HepG2 (cell line): ENCODE measurements around the gene GSDMA. TPM values are rescaled to one million over a fixed set of nuclear protein-coding genes. Genes with fewer than 3 reads are reported as not detected.
A peak's percentile ranks its signal among the peaks of the same experiment; 100 is the strongest.

Experiments used
- FIP1L1 ChIP-seq: fragments of 200-400 bp; formaldehyde crosslinking; IDR thresholded peaks from 2 replicates; pipeline ENCODE4 v1.6.1; 2018; ENCODE audit warnings: low read depth, mild to moderate bottlenecking, low read length, moderate library complexity, borderline replicate concordance; ENCODE audit not compliant: insufficient read depth
- GLI4 ChIP-seq: sonication (generic); formaldehyde crosslinking; IDR thresholded peaks from 2 replicates; pipeline ENCODE4 v1.5.1; 2020; ENCODE audit warnings: missing genetic modification reagents, mild to moderate bottlenecking, moderate library complexity, borderline replicate concordance
- KAT2B ChIP-seq: fragments of 150-350 bp; IDR thresholded peaks from 2 replicates; pipeline ENCODE4 v1.6.1; 2014; ENCODE audit warnings: low read depth, low read length, borderline replicate concordance
- MBNL3 ChIP-seq: fragments of 250-450 bp; sonication (Bioruptor Pico); conservative IDR thresholded peaks from 2 replicates; pipeline ENCODE4 v1.8.0; 2022; ENCODE audit warnings: mild to moderate bottlenecking, inconsistent platforms
- MZF1 ChIP-seq: sonication (generic); formaldehyde crosslinking; IDR thresholded peaks from 2 replicates; pipeline ENCODE4 v1.8.1; 2023; ENCODE audit warnings: mild to moderate bottlenecking, missing genetic modification reagents, borderline replicate concordance
- PAWR ChIP-seq: sonication (generic); formaldehyde crosslinking; IDR thresholded peaks from 2 replicates; pipeline ENCODE4 v1.4.0; 2020; ENCODE audit warnings: missing genetic modification reagents, mild to moderate bottlenecking, borderline replicate concordance
- PAX8 ChIP-seq: sonication (generic); formaldehyde crosslinking; IDR thresholded peaks from 2 replicates; pipeline ENCODE4 v1.8.0; 2022; ENCODE audit warnings: mild to moderate bottlenecking, missing genetic modification reagents, borderline replicate concordance
- PRDM4 ChIP-seq: sonication (generic); formaldehyde crosslinking; IDR thresholded peaks from 2 replicates; pipeline ENCODE4 v1.9.0; 2021; ENCODE audit warnings: missing genetic modification reagents, borderline replicate concordance
- RAD51 ChIP-seq: fragments of 450-650 bp; IDR thresholded peaks from 2 replicates; pipeline ENCODE4 v1.6.1; 2016; ENCODE audit warnings: borderline replicate concordance
- TCF7L2 ChIP-seq: IDR thresholded peaks from 2 replicates; pipeline ENCODE4 v1.6.1; 2011; ENCODE audit warnings: mild to moderate bottlenecking, low read depth, low read length, moderate library complexity
- TSC22D2 ChIP-seq: sonication (generic); formaldehyde crosslinking; IDR thresholded peaks from 2 replicates; pipeline ENCODE4 v1.5.1; 2020; ENCODE audit warnings: missing genetic modification reagents, mild to moderate bottlenecking, borderline replicate concordance
- ZBTB34 ChIP-seq: sonication (generic); formaldehyde crosslinking; IDR thresholded peaks from 2 replicates; pipeline ENCODE4 v1.8.0; 2022; ENCODE audit warnings: mild to moderate bottlenecking, missing genetic modification reagents
- ZFP41 ChIP-seq: sonication (generic); formaldehyde crosslinking; IDR thresholded peaks from 2 replicates; pipeline ENCODE4 v1.4.0; 2020; ENCODE audit warnings: mild to moderate bottlenecking, missing genetic modification reagents, borderline replicate concordance
- ZNF12 ChIP-seq: sonication (generic); formaldehyde crosslinking; IDR thresholded peaks from 2 replicates; pipeline ENCODE4 v1.5.0; 2020; ENCODE audit warnings: missing genetic modification reagents
- ZNF180 ChIP-seq: sonication (generic); formaldehyde crosslinking; IDR thresholded peaks from 2 replicates; pipeline ENCODE4 v1.4.0; 2020; ENCODE audit warnings: low read depth, missing genetic modification reagents, borderline replicate concordance
- ZNF281 ChIP-seq: sonication (generic); formaldehyde crosslinking; IDR thresholded peaks from 2 replicates; pipeline ENCODE4 v1.4.0; 2020; ENCODE audit warnings: missing genetic modification reagents, borderline replicate concordance
- ZNF430 ChIP-seq: sonication (generic); formaldehyde crosslinking; IDR thresholded peaks from 2 replicates; pipeline ENCODE4 v1.9.0; 2021; ENCODE audit warnings: mild to moderate bottlenecking, missing genetic modification reagents
- ZNF546 ChIP-seq: sonication (generic); formaldehyde crosslinking; conservative IDR thresholded peaks from 2 replicates; pipeline ENCODE4 v1.8.1; 2023; ENCODE audit warnings: mild to moderate bottlenecking, missing genetic modification reagents
- ZNF597 ChIP-seq: sonication (generic); formaldehyde crosslinking; IDR thresholded peaks from 2 replicates; pipeline ENCODE4 v1.5.0; 2020; ENCODE audit warnings: missing genetic modification reagents
- ZNF780A ChIP-seq: sonication (generic); formaldehyde crosslinking; IDR thresholded peaks from 2 replicates; pipeline ENCODE4 v1.8.0; 2022; ENCODE audit warnings: mild to moderate bottlenecking, missing genetic modification reagents, moderate library complexity
- polyA plus RNA-seq, 8 experiments: library from polyadenylated mRNA; depleted of rRNA in 3 of 8; stranded (reverse) in 7 of 8; unstranded in 1 of 8; fragments of >200 nt; fragmentation: Illumina TruSeq in 4 of 8; extraction: Trizol in 4 of 8; gene quantifications; 2 replicates each; pipeline versions ENCODE4 v1.2.1 to v1.2.3, GENCODE V29; 2011 to 2016; ENCODE audit warnings: low read depth in 4 of 8, missing spikeins in 1 of 8, mixed read lengths in 1 of 8; ENCODE audit not compliant: insufficient read depth in 1 of 8
- total RNA-seq, 5 experiments: library from RNA; depleted of rRNA; stranded (reverse); fragments of >200 nt; fragmentation: Illumina TruSeq; extraction: Trizol; gene quantifications; 2 replicates each; pipeline ENCODE4 v1.2.3, GENCODE V29; 2016; ENCODE audit warnings: low read depth in 1 of 5

GSDMA gene
- total and polyA plus RNA-seq, 2 of the 13 experiments (the other 11 are each of a cell fraction or from before 2014, with no cell fraction given) = not detected

- TF ChIP-seq PRDM4 (CRISPR knock-in tag) (peak; percentile 80; the same call in 1 of the 2 replicates), TCF7L2 (no peak), FIP1L1 (no peak), MZF1 (CRISPR knock-in tag) (no peak), ZNF780A (peak; percentile 53; the same call in 1 of the 2 replicates), GLI4 (CRISPR knock-in tag) (no peak), KAT2B (no peak), ZNF597 (CRISPR knock-in tag) (peak; percentile 95; the same call in 1 of the 2 replicates), ZNF12 (CRISPR knock-in tag) (0 out of 2 replicates have a peak, but pooled peaks have one; percentile 23), RAD51 (no peak), ZNF430 (CRISPR knock-in tag) (peak; percentile 84), ZFP41 (CRISPR knock-in tag) (no peak; the same call in 1 of the 2 replicates), ZNF180 (CRISPR knock-in tag) (peak; percentile 90; the same call in 1 of the 2 replicates), MBNL3 (CRISPR knock-in tag) (no peak), PAX8 (CRISPR knock-in tag) (no peak; the same call in 1 of the 2 replicates), PAWR (CRISPR knock-in tag) (no peak), TSC22D2 (CRISPR knock-in tag) (no peak), ZNF546 (CRISPR knock-in tag) (no peak; the same call in 1 of the 2 replicates), ZBTB34 (CRISPR knock-in tag) (no peak), ZNF281 (CRISPR knock-in tag) (peak; percentile 10; the same call in 1 of the 2 replicates)
Measured at GRCh38 chr17:39927101-39927928, 35.5 kb upstream of the GSDMA start, which contains the start of the genes LRRC3C and ORMDL3 (continued).
